ENCODE data around the gene OR6A2.

The OR6A2 gene

DNA sequence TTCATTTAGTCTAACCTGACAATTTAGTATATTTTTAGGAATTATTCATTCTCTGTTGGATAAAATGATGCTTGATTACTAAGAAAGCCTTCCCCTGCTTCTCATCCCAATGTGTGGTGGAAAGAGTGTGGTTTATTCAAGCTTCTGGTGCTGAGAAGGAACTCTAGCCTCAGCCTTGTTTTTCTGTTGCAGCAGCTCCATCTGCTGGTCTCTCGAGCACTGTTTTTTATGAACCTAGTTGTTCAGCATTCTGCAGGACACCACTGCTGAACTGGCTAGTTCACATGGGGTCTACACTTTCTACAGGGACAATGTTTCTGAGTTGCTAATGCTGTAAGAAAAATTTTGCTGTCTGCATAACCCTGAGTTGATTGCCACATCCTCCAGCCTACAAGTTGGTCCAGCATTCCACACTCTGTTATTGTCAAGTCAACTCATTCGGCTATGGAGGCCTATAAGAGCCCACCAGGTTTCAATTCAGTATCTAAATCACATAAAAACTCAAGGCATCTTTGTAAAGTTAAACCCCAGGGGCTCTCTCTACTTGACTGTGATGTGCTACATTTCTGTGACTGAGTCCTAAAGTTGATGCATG lies 42.0 kb downstream of the OR6A2 start:
- in situ Hi-C loops (cut with HindIII; ENCODE audit: low sequenced_read_pairs), result no loop called here

GRCh38 chr11:6755953-6756347 lies 43.5 kb downstream of the OR6A2 start:
- in situ Hi-C loops (cut with HindIII; ENCODE audit: low sequenced_read_pairs), result no loop called here

GRCh38 chr11:6755303-6755952 lies 44.1 kb downstream of the OR6A2 start:
- in situ Hi-C loops (cut with HindIII; ENCODE audit: low sequenced_read_pairs), result no loop called here

DNA sequence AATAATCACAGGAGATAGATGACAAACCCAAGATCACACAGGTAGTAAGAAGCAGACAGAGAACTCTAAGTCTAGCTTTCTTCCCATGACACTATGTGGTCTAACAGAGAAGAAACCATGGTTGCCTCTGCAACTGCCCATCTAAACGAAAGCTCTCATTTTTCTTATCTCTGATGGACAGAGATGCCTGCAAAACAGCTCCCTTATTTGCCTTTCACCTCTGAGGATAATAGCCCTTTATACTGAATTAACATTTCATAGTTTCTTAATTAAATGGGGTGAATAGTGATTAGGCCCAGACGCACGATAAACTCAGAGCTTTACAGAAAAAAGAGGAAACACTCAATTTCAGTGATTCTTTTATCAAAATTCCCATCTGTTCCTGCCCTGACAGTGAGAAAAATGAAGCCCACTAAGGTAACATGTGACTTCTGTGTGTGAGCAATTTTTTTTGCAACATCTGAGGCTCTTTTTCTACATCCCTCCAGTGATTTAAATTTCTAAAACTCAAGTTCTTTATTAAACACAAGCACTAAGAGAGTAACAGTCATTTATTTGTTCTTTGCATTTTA lies 52.3 kb downstream of the OR6A2 start:
- in situ Hi-C loops (cut with HindIII; ENCODE audit: low sequenced_read_pairs), result no loop called here

DNA sequence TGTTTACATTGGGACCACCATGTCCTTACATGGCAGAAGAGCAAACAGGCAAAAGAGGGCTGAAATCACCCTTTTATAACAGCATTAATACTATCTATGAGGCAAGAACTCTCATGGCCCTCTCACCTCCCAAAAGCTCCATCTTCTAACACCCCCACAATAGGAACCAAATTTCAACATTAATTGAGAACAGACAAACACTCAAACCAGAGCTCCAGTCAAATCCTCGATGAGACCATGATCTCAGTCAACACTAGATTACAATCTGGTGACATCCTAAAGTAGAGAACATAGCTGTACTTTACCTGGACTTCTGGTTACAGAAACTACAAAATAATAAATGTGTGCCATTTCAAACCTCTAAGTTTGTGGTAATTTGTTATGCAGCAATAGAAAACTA lies 52.9 kb downstream of the OR6A2 start:
- in situ Hi-C loops (cut with HindIII; ENCODE audit: low sequenced_read_pairs), result no loop called here

DNA sequence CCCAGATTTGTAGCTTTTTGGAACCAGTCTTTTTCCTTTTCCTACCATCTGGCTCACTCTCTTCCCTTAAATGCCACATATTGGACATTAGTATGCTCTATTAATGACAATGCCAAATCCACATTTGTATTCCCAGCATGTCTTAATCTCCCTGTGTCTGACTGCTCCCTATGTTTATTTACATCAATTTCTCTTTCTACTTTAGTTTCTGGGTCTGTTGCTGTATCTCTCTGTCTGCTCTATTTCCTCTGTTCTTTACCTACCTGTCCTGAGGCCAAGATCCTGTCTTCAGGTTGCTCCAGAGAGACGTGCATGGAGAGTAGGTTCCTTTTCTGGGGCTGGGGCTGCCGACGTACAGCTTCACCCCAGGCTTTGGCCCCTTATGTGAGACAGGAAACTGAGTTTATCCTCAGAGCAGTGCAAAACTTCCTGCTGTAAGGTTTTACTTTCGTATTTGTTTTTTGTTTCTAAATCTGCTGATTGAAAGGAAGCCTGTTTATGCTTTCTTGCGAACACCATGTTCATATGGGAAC lies 53.3 kb downstream of the OR6A2 start:
- in situ Hi-C loops (cut with HindIII; ENCODE audit: low sequenced_read_pairs), result no loop called here

DNA sequence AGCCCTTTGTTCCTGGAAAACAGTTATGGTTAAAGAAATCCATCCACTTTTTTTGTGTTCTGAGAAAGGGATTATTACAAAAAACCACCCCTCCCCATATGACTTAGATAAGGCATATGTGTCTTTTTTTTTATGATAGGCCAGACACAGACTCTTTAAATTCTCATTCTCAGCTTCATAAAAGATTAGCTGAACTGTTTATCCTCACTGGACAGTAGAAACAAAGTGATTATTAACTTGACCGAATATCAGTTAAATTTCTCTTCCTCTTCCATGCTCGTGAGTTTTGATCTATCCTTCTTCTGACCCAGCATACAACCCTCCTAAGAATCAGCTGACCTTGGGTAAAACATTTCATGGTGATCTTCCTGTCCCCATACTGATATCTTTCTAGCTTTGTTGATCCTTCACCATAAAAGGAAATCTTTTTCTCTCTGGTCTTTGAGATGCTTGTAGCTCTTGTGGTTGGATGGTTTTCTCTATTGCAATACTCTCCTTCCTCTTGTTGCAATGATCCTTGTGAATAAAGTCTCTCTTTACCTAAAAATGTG lies 53.9 kb downstream of the OR6A2 start:
- in situ Hi-C loops (cut with HindIII; ENCODE audit: low sequenced_read_pairs), result no loop called here

DNA sequence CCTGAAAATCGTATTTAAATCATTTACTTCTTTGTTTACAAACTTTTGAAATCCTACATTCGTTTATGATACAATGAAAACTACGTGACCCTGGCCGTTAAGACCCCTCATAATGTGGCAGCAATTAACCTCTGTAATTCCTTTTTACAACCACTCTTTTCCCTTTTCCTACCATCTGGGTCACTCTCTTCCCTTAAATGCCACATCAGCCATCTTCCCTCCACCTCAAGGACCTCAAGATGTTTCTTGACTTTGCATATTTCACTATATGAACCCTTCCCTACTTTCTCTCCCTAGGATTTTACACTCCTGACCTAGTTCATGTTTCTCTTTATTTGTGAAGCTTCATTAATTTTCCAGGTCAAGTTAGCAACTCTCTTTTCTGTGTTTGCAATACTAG lies 54.5 kb downstream of the OR6A2 start:
- in situ Hi-C loops (cut with HindIII; ENCODE audit: low sequenced_read_pairs), result no loop called here

DNA sequence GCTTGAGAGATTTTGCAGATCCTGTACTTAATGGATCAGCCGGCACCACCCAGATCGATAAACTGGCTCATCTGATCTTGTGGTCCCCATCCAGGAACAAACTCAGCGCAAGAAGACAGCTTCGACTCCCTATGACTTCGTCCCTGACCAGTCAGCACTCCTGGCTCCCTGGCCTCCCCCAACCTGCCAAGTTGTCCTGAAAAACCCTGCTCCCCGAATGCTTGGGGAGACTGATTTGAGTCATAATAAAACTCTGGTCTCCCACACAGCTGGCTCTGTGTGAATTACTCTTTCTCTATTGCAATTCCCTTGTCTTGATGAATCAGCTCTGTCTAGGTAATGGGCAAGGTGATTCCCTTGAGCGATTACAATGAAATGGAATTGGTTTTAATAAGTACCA lies 57.2 kb downstream of the OR6A2 start:
- in situ Hi-C loops (cut with HindIII; ENCODE audit: low sequenced_read_pairs), result no loop called here

Data from DLD1 (cell line).